PC-9 (cell line): ENCODE measurements around the gene CYP4F2. TPM values are rescaled to one million over a fixed set of nuclear protein-coding genes. Genes with fewer than 3 reads are reported as not detected.
"Not testable (repeated sequence)": the region's sequence is repeated elsewhere in the genome, so short reads cannot be mapped to it uniquely, and the experiment has no call there.

Experiments used
- BruUV-seq: library from RNA; stranded (reverse); fragments of 400-500 nt; replicated peaks from 2 replicates; lab custom pipeline; 2021; lab: Mats Ljungman, UMichigan
- CTCF ChIA-PET: fragments of 300-600 bp; sonication (Branson Sonifier 250); formaldehyde crosslinking; loops from one replicate; lab custom pipeline; 2022; ENCODE audit warnings: antibody characterized with exemption; lab: Charles Lee
- POLR2A ChIA-PET: fragments of 300-600 bp; sonication (Branson Sonifier 250); formaldehyde crosslinking; loops from one replicate; lab custom pipeline; 2022; ENCODE audit warnings: antibody characterized with exemption; ENCODE audit not compliant: unreplicated experiment; lab: Charles Lee
- DNase-seq, 2 experiments: peaks; one replicate each; pipeline versions ENCODE4 v3.0.0 to v3.0.0-alpha.2; 2015 to 2022; ENCODE audit warnings: mixed read lengths in 1 of 2
- H2AFZ ChIP-seq: fragments of 200-600 bp; sonication (generic); 2 replicates; pipeline ENCODE4 v1.8.1; 2017; ENCODE audit warnings: antibody characterized with exemption
- H3F3A ChIP-seq: fragments of 200-600 bp; sonication (generic); 2 replicates; pipeline ENCODE4 v1.8.1; 2017; ENCODE audit warnings: antibody characterized with exemption, mild to moderate bottlenecking, low read depth; ENCODE audit not compliant: insufficient read depth
- H3K27ac ChIP-seq: fragments of 200-600 bp; sonication (generic); 2 replicates; pipeline ENCODE4 v1.6.1; 2016; ENCODE audit warnings: mixed run types
- H3K27me3 ChIP-seq: fragments of 200-600 bp; sonication (generic); 2 replicates; pipeline ENCODE4 v1.6.1; 2016; ENCODE audit warnings: low read depth, mixed run types; ENCODE audit not compliant: insufficient read depth
- H3K36me3 ChIP-seq: fragments of 200-600 bp; sonication (generic); 2 replicates; pipeline ENCODE4 v1.6.1; 2016; ENCODE audit warnings: low read depth, mixed run types
- H3K4me1 ChIP-seq: fragments of 200-600 bp; sonication (generic); replicated peaks from 2 replicates; pipeline ENCODE4 v1.6.1; 2016; ENCODE audit warnings: mixed run types; ENCODE audit not compliant: insufficient read depth
- H3K4me2 ChIP-seq: fragments of 200-600 bp; sonication (generic); 2 replicates; pipeline ENCODE4 v1.6.1; 2017; ENCODE audit warnings: mixed run types
- H3K4me3 ChIP-seq: fragments of 200-600 bp; sonication (generic); 2 replicates; pipeline ENCODE4 v1.6.1; 2016; ENCODE audit warnings: mixed run types
- H3K79me2 ChIP-seq: fragments of 200-600 bp; sonication (generic); 2 replicates; pipeline ENCODE4 v1.6.1; 2017; ENCODE audit warnings: low read depth, mixed run types
- H3K9me2 ChIP-seq: fragments of 200-600 bp; sonication (generic); 2 replicates; pipeline ENCODE4 v1.8.1; 2017; ENCODE audit warnings: mild to moderate bottlenecking; ENCODE audit not compliant: insufficient read depth
- H3K9me3 ChIP-seq: fragments of 200-600 bp; sonication (generic); 2 replicates; pipeline ENCODE4 v1.8.1; 2016; ENCODE audit warnings: low read depth; ENCODE audit not compliant: insufficient read depth
- H4K20me1 ChIP-seq: fragments of 200-600 bp; sonication (generic); 2 replicates; pipeline ENCODE4 v1.8.1; 2017; ENCODE audit not compliant: insufficient read depth
- CTCF ChIP-seq: fragments of 200-600 bp; sonication (generic); conservative IDR thresholded peaks from 2 replicates; pipeline ENCODE4 v1.6.1; 2017; ENCODE audit warnings: mixed run types, antibody characterized with exemption, mild to moderate bottlenecking, moderate library complexity
- EZH2 ChIP-seq: fragments of 200-600 bp; sonication (generic); IDR thresholded peaks from 2 replicates; pipeline ENCODE4 v1.8.0; 2017; ENCODE audit warnings: antibody characterized with exemption, low read depth
- intact Hi-C: fragments of 100-400 bp; cut with micrococcal nuclease; formaldehyde crosslinking; loops from one replicate; pipeline ENCODE4 v1.10.0; 2022; ENCODE audit not compliant: unreplicated experiment
- total RNA-seq: library from RNA; stranded (reverse); gene quantifications from 2 replicates; pipeline ENCODE4 v1.2.3, GENCODE V29; 2021

Gene CYP4F2
- total RNA-seq, 1 experiment from 2014 or later: 0.31 TPM

- TF ChIP-seq CTCF (no peak), EZH2 (no peak)
- H2AFZ ChIP-seq: no peak overlapping the region
- H3F3A ChIP-seq: peaks cover 50% of the 10 kb centered on the region
- DNase-seq: no peak
- ChIA-PET POLR2A (interaction anchor here (0.6 to 1.0 kb wide), 3 partner anchors 97 to 193 kb away, joined by 3 read pairs; no protein-coding TSS in a partner anchor), CTCF (no interaction called here)
- H3K4me3 ChIP-seq: no peak overlapping the region
- no peaks in the 10 kb centered on the region for H3K9me3 ChIP-seq
- intact Hi-C loops: loop anchor here (10.0 kb wide), 1 partner anchor 96 kb away; the partner anchor contains the start of gene CYP4F11
- peaks cover 19% of the 10 kb centered on the region for H3K79me2 ChIP-seq
- no peaks in the 10 kb centered on the region for H4K20me1 ChIP-seq
- peaks cover 20% of the 10 kb centered on the region for H3K36me3 ChIP-seq
- no peaks in the 10 kb centered on the region for H3K9me2 ChIP-seq
- no TSS peak for BruUV-seq
- H3K4me1 ChIP-seq: peaks cover 37% of the 10 kb centered on the region
- H3K27me3 ChIP-seq: no peaks in the 10 kb centered on the region
- H3K27ac ChIP-seq: peak overlapping the region; percentile 99
- peak overlapping the region; percentile 83; the same call in 1 of the 2 replicates for H3K4me2 ChIP-seq
Measured at GRCh38 chr19:15838351-15838750, 59.5 kb downstream of the CYP4F2 start.

GRCh38 chr19:15837221-15837731, 60.6 kb downstream of the CYP4F2 start:
- Histone ChIP-seq H3K9me2 (no peaks in the 10 kb centered on the region), H3K9me3 (no peaks in the 10 kb centered on the region), H2AFZ (no peak overlapping the region), H3K36me3 (peaks cover 31% of the 10 kb centered on the region), H3K4me1 (peaks cover 48% of the 10 kb centered on the region), H3F3A (peaks cover 61% of the 10 kb centered on the region), H3K27ac (peak overlapping the region; percentile 99), H3K4me2 (peak overlapping the region; percentile 83), H3K4me3 (peak overlapping the region; percentile 64), H3K79me2 (peaks cover 30% of the 10 kb centered on the region), H3K27me3 (no peaks in the 10 kb centered on the region), H4K20me1 (no peaks in the 10 kb centered on the region)
- TSS peak; percentile 77 for BruUV-seq
- DNase-seq: peak; percentile 73 to 97
- CTCF ChIA-PET: no interaction called here
- intact Hi-C loops: loop anchor here (1.0 to 10.0 kb wide), 5 partner anchors 9 to 196 kb away; partner anchors contain the start of genes CYP4F11, CYP4F3 and OR10H1
- no peak; the same call in 1 of the 2 replicates for TF ChIP-seq CTCF
- no peak for TF ChIP-seq EZH2
- POLR2A ChIA-PET: interaction anchor here (0.7 to 1.8 kb wide), 6 partner anchors 9 to 458 kb away, joined by 3 to 17 read pairs (median 4); partner anchors contain the start of gene AKAP8

- POLR2A ChIA-PET: interaction anchor here (0.5 to 1.8 kb wide), 9 partner anchors 8 to 1467 kb away, joined by 3 to 19 read pairs (median 4); no protein-coding TSS in a partner anchor
- intact Hi-C loops: loop anchor here (1.0 to 10.0 kb wide), 5 partner anchors 8 to 196 kb away; partner anchors contain the start of genes CYP4F11, CYP4F3 and OR10H1
- H3K9me2 ChIP-seq: no peaks in the 10 kb centered on the region
- CTCF ChIA-PET: no interaction called here
- peaks cover 38% of the 10 kb centered on the region for H3K36me3 ChIP-seq
- H3K4me2 ChIP-seq: peak overlapping the region; percentile 83
- H4K20me1 ChIP-seq: no peaks in the 10 kb centered on the region
- H3K27me3 ChIP-seq: no peaks in the 10 kb centered on the region
- peak overlapping the region; percentile 64 for H3K4me3 ChIP-seq
- H3K27ac ChIP-seq: peak overlapping the region; percentile 99
- TF ChIP-seq EZH2 (no peak), CTCF (peak; percentile 10; the same call in 1 of the 2 replicates)
- H3F3A ChIP-seq: peaks cover 68% of the 10 kb centered on the region
- DNase-seq: peak in 1 of 2 experiments; percentile 94
- H3K9me3 ChIP-seq: no peaks in the 10 kb centered on the region
- H3K79me2 ChIP-seq: peaks cover 37% of the 10 kb centered on the region
- TSS peak; percentile 77 for BruUV-seq
- H2AFZ ChIP-seq: no peak overlapping the region
- H3K4me1 ChIP-seq: peaks cover 55% of the 10 kb centered on the region
Measured at GRCh38 chr19:15836330-15837220, 61.3 kb downstream of the CYP4F2 start.

- POLR2A ChIA-PET: interaction anchor here (0.6 to 0.7 kb wide), 3 partner anchors 10 to 1699 kb away, joined by 3 to 8 read pairs (median 7); no protein-coding TSS in a partner anchor
- H3K79me2 ChIP-seq: peaks cover 45% of the 10 kb centered on the region
- H3K27me3 ChIP-seq, H3K9me2 ChIP-seq, H2AFZ ChIP-seq, H4K20me1 ChIP-seq, H3K9me3 ChIP-seq, BruUV-seq: not testable (repeated sequence)
- CTCF ChIA-PET: interaction anchor here (0.5 kb wide), 1 partner anchor 195 kb away, joined by 3 read pairs; the partner anchor contains the start of gene CYP4F3
- peaks cover 76% of the 10 kb centered on the region for H3F3A ChIP-seq
- intact Hi-C loops: loop anchor here (2.0 to 10.0 kb wide), 3 partner anchors 21 to 195 kb away; partner anchors contain the start of genes CYP4F11, CYP4F3 and OR10H1
- H3K4me3 ChIP-seq: peak overlapping the region; percentile 64
- peaks cover 59% of the 10 kb centered on the region for H3K4me1 ChIP-seq
- H3K4me2 ChIP-seq: peak overlapping the region; percentile 83
- DNase-seq: peak; percentile 78 to 95
- peak overlapping the region; percentile 99 for H3K27ac ChIP-seq
- peaks cover 40% of the 10 kb centered on the region for H3K36me3 ChIP-seq
Measured at GRCh38 chr19:15835565-15836329, 62.1 kb downstream of the CYP4F2 start.
